Measurements from ENCODE around the gene DNAJB6. TPM values are rescaled to one million over a fixed set of nuclear protein-coding genes. Genes with fewer than 3 reads are reported as not detected.

Gene DNAJB6
- total RNA-seq, 2 donors from 2014 or later = 68.3 to 199 TPM

- H3K4me1 ChIP-seq (replicated peaks) = no peaks in the 10 kb centered on the region
- H3K36me3 ChIP-seq = no peaks in the 10 kb centered on the region
- 87% methylated on average over 9 of the region's 9 CpGs for WGBS
- no peak overlapping the region for H3K27ac ChIP-seq
- H3K9me3 ChIP-seq = no peaks in the 10 kb centered on the region
- intact Hi-C loops (cut with DNase I) = no loop called here
- TF ChIP-seq POLR2A (IDR thresholded peaks at IDR 0.05) (no peak), POLR2AphosphoS5 (IDR thresholded peaks at IDR 0.05) (no peak), CTCF (IDR thresholded peaks at IDR 0.05) (no peak)
- no peak overlapping the region for H3K4me3 ChIP-seq
- DNase-seq (ENCODE audit: low spot score) = no peak
- H3K27me3 ChIP-seq (replicated peaks; ENCODE audit: insufficient read depth) = no peaks in the 10 kb centered on the region
These were observed 121.4 kb downstream of the DNAJB6 start for GRCh38 chr7:157458254-157458633.

GRCh38 chr7:157459966-157460365, 123.2 kb downstream of the DNAJB6 start:
- Histone ChIP-seq H3K27me3 (replicated peaks; ENCODE audit: insufficient read depth) (no peaks in the 10 kb centered on the region), H3K27ac (no peak overlapping the region), H3K4me1 (replicated peaks) (no peaks in the 10 kb centered on the region), H3K9me3 (no peaks in the 10 kb centered on the region), H3K36me3 (no peaks in the 10 kb centered on the region), H3K4me3 (no peak overlapping the region)
- WGBS = 96% methylated on average over 11 of the region's 11 CpGs
- no peak for TF ChIP-seq POLR2AphosphoS5 (IDR thresholded peaks at IDR 0.05)
- TF ChIP-seq CTCF (IDR thresholded peaks at IDR 0.05) = no peak
- TF ChIP-seq POLR2A (IDR thresholded peaks at IDR 0.05) = no peak
- intact Hi-C loops (cut with DNase I) = no loop called here
- no peak for DNase-seq (ENCODE audit: low spot score)

GRCh38 chr7:157460721-157461120, 123.9 kb downstream of the DNAJB6 start:
- no peak for TF ChIP-seq POLR2AphosphoS5 (IDR thresholded peaks at IDR 0.05)
- no peak for TF ChIP-seq CTCF (IDR thresholded peaks at IDR 0.05)
- no peak for TF ChIP-seq POLR2A (IDR thresholded peaks at IDR 0.05)
- Histone ChIP-seq H3K4me1 (replicated peaks) (no peaks in the 10 kb centered on the region), H3K36me3 (no peaks in the 10 kb centered on the region), H3K27me3 (replicated peaks; ENCODE audit: insufficient read depth) (no peaks in the 10 kb centered on the region), H3K4me3 (no peak overlapping the region), H3K9me3 (no peaks in the 10 kb centered on the region), H3K27ac (no peak overlapping the region)
- intact Hi-C loops (cut with DNase I) = no loop called here
- DNase-seq (ENCODE audit: low spot score) = no peak
- WGBS = 62% methylated on average over 11 of the region's 11 CpGs

- Histone ChIP-seq H3K4me3 (no peak overlapping the region), H3K4me1 (replicated peaks) (no peaks in the 10 kb centered on the region), H3K36me3 (no peaks in the 10 kb centered on the region), H3K27me3 (replicated peaks; ENCODE audit: insufficient read depth) (peaks cover 2% of the 10 kb centered on the region), H3K27ac (no peak overlapping the region), H3K9me3 (no peaks in the 10 kb centered on the region)
- no peak for DNase-seq (ENCODE audit: low spot score)
- TF ChIP-seq POLR2AphosphoS5 (IDR thresholded peaks at IDR 0.05) = no peak
- TF ChIP-seq CTCF (IDR thresholded peaks at IDR 0.05) = no peak
- TF ChIP-seq POLR2A (IDR thresholded peaks at IDR 0.05) = no peak
- 44% methylated on average over 11 of the region's 12 CpGs for WGBS
- intact Hi-C loops (cut with DNase I) = no loop called here
These were observed 125.0 kb downstream of the DNAJB6 start for GRCh38 chr7:157461573-157462418.

GRCh38 chr7:157462419-157462771, 125.6 kb downstream of the DNAJB6 start:
- TF ChIP-seq CTCF (IDR thresholded peaks at IDR 0.05) = no peak
- no peak for TF ChIP-seq POLR2AphosphoS5 (IDR thresholded peaks at IDR 0.05)
- TF ChIP-seq POLR2A (IDR thresholded peaks at IDR 0.05) = no peak
- intact Hi-C loops (cut with DNase I) = no loop called here
- Histone ChIP-seq H3K36me3 (no peaks in the 10 kb centered on the region), H3K4me3 (no peak overlapping the region), H3K9me3 (no peaks in the 10 kb centered on the region), H3K27me3 (replicated peaks; ENCODE audit: insufficient read depth) (peaks cover 3% of the 10 kb centered on the region), H3K27ac (no peak overlapping the region), H3K4me1 (replicated peaks) (no peaks in the 10 kb centered on the region)
- 56% methylated on average over 20 of the region's 20 CpGs for WGBS
- DNase-seq (ENCODE audit: low spot score) = no peak
